Measurements from ENCODE around the gene C1orf105.

Gene C1orf105

DNA sequence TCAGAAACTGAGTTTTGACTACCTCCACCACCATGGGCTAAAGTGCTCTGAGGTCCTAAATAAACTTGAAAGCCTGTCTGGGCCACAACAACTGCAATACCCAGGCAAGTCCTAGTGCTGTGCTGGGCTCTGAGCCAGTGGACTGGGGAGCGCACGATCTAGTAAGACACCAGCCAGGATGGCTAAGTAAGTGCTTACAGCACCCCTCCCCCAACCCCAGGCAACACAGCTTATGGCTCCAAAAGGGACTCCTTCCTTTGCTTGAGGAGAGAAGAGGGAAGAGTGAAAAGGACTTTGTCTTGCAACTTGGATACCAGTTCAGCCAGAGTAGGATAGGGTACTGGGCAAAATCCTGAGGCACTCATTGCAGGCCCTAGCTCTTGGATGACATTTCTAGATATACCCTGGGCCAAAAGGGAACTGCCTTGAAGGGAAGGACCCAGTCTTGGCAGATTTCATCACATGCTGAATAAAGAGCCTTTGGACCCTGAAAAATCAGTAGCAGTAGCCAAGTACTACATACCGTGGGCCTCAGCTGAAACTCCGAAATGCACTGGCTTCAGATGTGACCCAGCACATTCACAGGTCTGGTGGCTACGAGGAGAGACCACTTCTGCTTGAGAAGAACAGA, 1.6 kb downstream of the C1orf105 start:
- Histone ChIP-seq H3K9me2 (replicated peaks; ENCODE audit: insufficient read depth, low read length) (no peaks in the 10 kb centered on the region), H4K20me1 (ENCODE audit: low read depth, low read length) (no peaks in the 10 kb centered on the region), H2AFZ (ENCODE audit: low read depth, low read length, severe bottlenecking) (no peak overlapping the region), H3K9ac (ENCODE audit: low read length) (no peak overlapping the region), H3K4me3 (ENCODE audit: insufficient read depth, low read length, poor library complexity, severe bottlenecking) (no peak overlapping the region), H3F3A (ENCODE audit: insufficient read depth) (no peaks in the 10 kb centered on the region), H3K9me3 (ENCODE audit: insufficient read depth, low read length) (no peaks in the 10 kb centered on the region), H3K27ac (ENCODE audit: low read depth, low read length) (no peak overlapping the region), H3K4me2 (ENCODE audit: low read depth, low read length, poor library complexity, severe bottlenecking) (no peak overlapping the region), H3K36me3 (ENCODE audit: low read length) (no peaks in the 10 kb centered on the region), H3K27me3 (ENCODE audit: low read length) (no peaks in the 10 kb centered on the region), H3K79me2 (ENCODE audit: insufficient read depth, low read length) (no peaks in the 10 kb centered on the region)
- no peak for TF ChIP-seq EZH2phosphoT487 (conservative IDR thresholded peaks at IDR 0.05; ENCODE audit: low read length)
- TF ChIP-seq, protein P1, sequence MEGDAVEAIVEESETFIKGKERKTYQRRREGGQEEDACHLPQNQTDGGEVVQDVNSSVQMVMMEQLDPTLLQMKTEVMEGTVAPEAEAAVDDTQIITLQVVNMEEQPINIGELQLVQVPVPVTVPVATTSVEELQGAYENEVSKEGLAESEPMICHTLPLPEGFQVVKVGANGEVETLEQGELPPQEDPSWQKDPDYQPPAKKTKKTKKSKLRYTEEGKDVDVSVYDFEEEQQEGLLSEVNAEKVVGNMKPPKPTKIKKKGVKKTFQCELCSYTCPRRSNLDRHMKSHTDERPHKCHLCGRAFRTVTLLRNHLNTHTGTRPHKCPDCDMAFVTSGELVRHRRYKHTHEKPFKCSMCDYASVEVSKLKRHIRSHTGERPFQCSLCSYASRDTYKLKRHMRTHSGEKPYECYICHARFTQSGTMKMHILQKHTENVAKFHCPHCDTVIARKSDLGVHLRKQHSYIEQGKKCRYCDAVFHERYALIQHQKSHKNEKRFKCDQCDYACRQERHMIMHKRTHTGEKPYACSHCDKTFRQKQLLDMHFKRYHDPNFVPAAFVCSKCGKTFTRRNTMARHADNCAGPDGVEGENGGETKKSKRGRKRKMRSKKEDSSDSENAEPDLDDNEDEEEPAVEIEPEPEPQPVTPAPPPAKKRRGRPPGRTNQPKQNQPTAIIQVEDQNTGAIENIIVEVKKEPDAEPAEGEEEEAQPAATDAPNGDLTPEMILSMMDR (IDR thresholded peaks at IDR 0.05; ENCODE audit: insufficient read depth, low read length, poor library complexity, severe bottlenecking): no peak

DNA sequence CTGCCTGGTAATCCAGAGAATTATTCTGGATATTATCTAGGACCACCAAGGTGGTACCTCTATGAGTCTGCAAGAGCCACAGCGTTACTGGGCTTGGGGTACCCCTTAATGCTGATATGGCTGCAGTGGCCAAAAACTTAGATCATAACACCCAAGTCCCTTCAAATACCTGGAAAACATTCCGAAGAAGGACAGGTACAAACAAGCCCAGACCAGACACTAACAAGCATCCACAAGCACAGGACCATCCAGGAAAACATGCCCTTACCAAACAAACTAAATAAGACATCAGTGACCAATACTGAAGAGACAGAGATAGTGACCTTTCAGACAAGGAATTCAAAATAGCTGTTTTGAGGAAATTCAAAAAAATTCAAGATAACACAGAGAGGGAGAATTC, 2.9 kb downstream of the C1orf105 start:
- no peaks in the 10 kb centered on the region for H3K79me2 ChIP-seq (ENCODE audit: insufficient read depth, low read length)
- H3K9me2 ChIP-seq (replicated peaks; ENCODE audit: insufficient read depth, low read length): no peaks in the 10 kb centered on the region
- no peaks in the 10 kb centered on the region for H3K36me3 ChIP-seq (ENCODE audit: low read length)
- H2AFZ ChIP-seq (ENCODE audit: low read depth, low read length, severe bottlenecking): no peak overlapping the region
- no peak overlapping the region for H3K4me3 ChIP-seq (ENCODE audit: insufficient read depth, low read length, poor library complexity, severe bottlenecking)
- no peak overlapping the region for H3K9ac ChIP-seq (ENCODE audit: low read length)
- H4K20me1 ChIP-seq (ENCODE audit: low read depth, low read length): no peaks in the 10 kb centered on the region
- no peaks in the 10 kb centered on the region for H3K27me3 ChIP-seq (ENCODE audit: low read length)
- no peaks in the 10 kb centered on the region for H3F3A ChIP-seq (ENCODE audit: insufficient read depth)
- no peak overlapping the region for H3K27ac ChIP-seq (ENCODE audit: low read depth, low read length)
- no peaks in the 10 kb centered on the region for H3K9me3 ChIP-seq (ENCODE audit: insufficient read depth, low read length)
- TF ChIP-seq EZH2phosphoT487 (conservative IDR thresholded peaks at IDR 0.05; ENCODE audit: low read length): no peak
- TF ChIP-seq, protein P1 (IDR thresholded peaks at IDR 0.05; ENCODE audit: insufficient read depth, low read length, poor library complexity, severe bottlenecking): no peak
- no peak overlapping the region for H3K4me2 ChIP-seq (ENCODE audit: low read depth, low read length, poor library complexity, severe bottlenecking)

DNA sequence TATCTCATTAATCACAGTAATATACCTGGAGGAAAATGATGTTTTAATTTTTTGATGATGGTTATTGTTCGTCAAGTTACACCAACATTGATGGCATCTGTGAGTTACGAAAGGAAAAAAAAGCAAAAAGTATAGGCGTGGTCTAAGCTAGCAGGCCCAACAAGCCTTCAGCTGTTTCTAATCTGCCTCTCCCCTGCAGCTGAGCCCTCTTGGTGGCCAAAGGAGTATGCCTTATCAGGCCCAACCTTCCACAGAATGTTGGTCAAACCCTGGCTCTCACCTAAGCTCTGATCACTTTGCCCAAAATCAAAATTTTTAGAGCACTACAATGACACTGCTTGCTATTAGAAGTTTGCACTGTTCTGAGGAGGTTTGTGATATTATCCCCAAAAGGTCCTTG, 4.9 kb downstream of the C1orf105 start:
- TF ChIP-seq, protein P1 (IDR thresholded peaks at IDR 0.05; ENCODE audit: insufficient read depth, low read length, poor library complexity, severe bottlenecking): no peak
- TF ChIP-seq EZH2phosphoT487 (conservative IDR thresholded peaks at IDR 0.05; ENCODE audit: low read length): no peak
- Histone ChIP-seq H3K27me3 (ENCODE audit: low read length) (no peaks in the 10 kb centered on the region), H3K27ac (ENCODE audit: low read depth, low read length) (no peak overlapping the region), H3K79me2 (ENCODE audit: insufficient read depth, low read length) (no peaks in the 10 kb centered on the region), H3K9me2 (replicated peaks; ENCODE audit: insufficient read depth, low read length) (no peaks in the 10 kb centered on the region), H3F3A (ENCODE audit: insufficient read depth) (no peaks in the 10 kb centered on the region), H3K4me3 (ENCODE audit: insufficient read depth, low read length, poor library complexity, severe bottlenecking) (no peak overlapping the region), H2AFZ (ENCODE audit: low read depth, low read length, severe bottlenecking) (no peak overlapping the region), H3K36me3 (ENCODE audit: low read length) (no peaks in the 10 kb centered on the region), H4K20me1 (ENCODE audit: low read depth, low read length) (no peaks in the 10 kb centered on the region), H3K4me2 (ENCODE audit: low read depth, low read length, poor library complexity, severe bottlenecking) (no peak overlapping the region), H3K9ac (ENCODE audit: low read length) (no peak overlapping the region), H3K9me3 (ENCODE audit: insufficient read depth, low read length) (no peaks in the 10 kb centered on the region)

Data from SU-DHL-6 (cell line).